Left renal cortex interstitium (tissue), 4 donors: ENCODE measurements around the gene KCNH6. TPM values are rescaled to one million over a fixed set of nuclear protein-coding genes. Genes with fewer than 3 reads are reported as not detected.

Experiments
- DNase-seq, 4 donors: peaks; one replicate each; pipeline ENCODE4 v3.0.0-alpha.2; 2013; ENCODE audit warnings: low read depth in 4 of 4, low spot score in 2 of 4, missing footprints in 1 of 4
- polyA plus RNA-seq, 4 donors: library from polyadenylated mRNA; unstranded; fragments of 120-200 nt; gene quantifications; one replicate each; pipeline ENCODE4 v1.2.1, GENCODE V29; 2013; ENCODE audit not compliant: insufficient read length in 4 of 4

The KCNH6 gene
- polyA plus RNA-seq, 4 donors: 1.4 to 2.7 (median 1.8) TPM

- DNase-seq: no peak
Measured at GRCh38 chr17:63483655-63484575, 39.2 kb upstream of the KCNH6 start.

DNA sequence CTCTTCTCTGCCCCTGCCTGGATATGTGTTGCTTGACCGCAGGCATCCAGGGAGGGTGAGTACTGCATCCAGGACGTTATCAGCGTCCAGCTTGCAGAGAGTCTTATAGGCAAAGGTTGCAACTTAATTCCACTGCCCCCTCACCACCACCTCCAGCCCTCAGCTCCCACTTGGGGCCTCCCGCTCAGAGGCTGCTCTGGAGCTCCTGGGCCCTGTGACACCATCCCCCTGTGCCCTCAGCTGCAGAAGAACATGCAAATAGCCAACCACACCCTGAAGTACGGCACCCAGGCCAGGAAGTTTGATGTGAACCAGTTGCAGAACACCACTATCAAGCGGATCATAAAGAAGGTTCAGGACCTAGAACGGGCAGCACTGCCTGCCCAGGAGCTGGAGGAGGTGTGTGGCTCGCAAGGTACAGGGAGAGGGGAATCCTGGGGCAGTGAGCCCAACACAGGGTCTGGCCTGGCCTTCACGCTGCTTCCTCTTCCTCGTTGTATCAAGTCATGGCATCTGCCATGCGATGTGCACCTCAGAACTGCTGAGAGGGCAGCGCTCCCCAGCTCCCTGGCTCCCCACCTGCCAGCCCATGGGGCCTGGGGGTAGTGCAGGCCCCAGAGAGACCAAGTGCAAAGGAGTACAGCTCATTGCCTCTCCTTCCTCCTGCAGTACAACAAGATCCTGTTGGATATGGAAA is 36.7 kb upstream of the KCNH6 start:
- DNase-seq: no peak

DNA sequence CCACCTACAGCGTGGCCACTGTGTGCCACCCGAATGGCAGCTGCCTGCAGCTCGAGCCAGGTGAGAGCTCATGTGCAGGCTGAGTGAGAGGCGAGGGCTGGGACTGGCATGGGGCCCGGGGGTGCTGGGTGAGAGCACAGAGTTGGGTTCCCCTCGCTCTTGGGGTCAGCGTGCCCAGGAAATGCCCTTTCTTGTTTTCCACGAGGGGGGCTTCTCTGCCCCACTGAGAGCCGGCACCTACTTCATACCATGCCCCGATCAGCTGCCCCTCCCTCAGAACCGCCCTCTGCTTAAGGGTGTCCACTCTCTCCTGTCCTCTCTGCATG is 36.2 kb upstream of the KCNH6 start:
- no peak for DNase-seq

- no peak for DNase-seq
Measured at GRCh38 chr17:63488851-63489250, 34.3 kb upstream of the KCNH6 start.

GRCh38 chr17:63489291-63489690 is 33.9 kb upstream of the KCNH6 start:
- DNase-seq: no peak

GRCh38 chr17:63490329-63490728 is 32.8 kb upstream of the KCNH6 start:
- DNase-seq: no peak

GRCh38 chr17:63490858-63491400 is 32.2 kb upstream of the KCNH6 start:
- no peak for DNase-seq

DNA sequence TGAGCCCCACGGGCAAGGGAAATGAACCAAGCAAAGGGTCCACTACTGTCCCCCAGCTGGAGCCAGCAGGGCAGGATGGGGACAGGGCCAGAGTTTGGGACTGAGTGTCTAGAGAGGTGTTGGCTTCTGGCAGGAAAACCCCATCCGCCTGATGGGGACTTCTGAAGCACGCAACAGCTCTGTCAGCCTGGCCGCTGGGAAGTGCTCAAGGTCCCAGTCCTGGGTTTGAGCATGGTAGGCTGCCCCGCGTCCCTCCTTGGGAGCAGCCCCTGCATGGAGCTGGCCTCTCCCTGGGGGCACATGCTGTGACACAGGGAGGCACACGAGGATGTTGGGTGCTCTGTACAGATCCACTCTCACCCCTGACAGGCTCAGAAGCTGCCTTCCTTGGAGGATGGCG is 31.7 kb upstream of the KCNH6 start:
- DNase-seq: no peak

DNA sequence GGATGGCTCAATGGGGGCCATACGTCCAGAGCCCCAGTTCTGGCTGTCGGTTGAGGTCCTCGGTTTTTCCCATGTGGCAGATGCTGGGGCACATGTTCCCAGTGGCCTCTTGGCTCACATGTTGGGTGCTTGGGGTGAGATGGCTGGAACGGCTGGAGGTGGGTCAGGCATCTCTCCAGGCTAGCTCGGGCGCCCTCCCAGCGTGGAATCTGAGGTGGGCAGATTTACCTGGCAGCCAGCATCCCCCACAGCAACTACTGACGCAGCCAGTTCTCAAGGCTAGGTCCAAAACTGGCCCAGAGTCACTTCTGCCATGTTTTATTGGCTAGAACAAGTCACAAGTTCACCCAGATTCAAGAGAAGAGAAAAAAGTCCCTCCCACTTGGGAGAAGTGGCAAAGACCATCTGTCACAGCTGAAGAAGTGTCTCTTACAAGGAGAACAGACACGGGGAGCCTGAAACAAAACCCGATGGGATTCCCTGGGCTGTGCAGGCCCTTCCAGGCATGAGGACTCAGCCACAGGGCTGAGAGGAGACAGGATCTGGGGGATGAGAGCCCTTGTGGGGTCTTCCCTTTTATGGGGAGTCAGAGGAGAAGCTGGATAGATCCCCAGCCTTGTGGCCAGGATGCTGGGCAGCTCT is 31.1 kb upstream of the KCNH6 start:
- DNase-seq: no peak

GRCh38 chr17:63492940-63493339 is 30.2 kb upstream of the KCNH6 start:
- DNase-seq: no peak

- no peak for DNase-seq
Measured at GRCh38 chr17:63493411-63493810, 29.7 kb upstream of the KCNH6 start.

DNA sequence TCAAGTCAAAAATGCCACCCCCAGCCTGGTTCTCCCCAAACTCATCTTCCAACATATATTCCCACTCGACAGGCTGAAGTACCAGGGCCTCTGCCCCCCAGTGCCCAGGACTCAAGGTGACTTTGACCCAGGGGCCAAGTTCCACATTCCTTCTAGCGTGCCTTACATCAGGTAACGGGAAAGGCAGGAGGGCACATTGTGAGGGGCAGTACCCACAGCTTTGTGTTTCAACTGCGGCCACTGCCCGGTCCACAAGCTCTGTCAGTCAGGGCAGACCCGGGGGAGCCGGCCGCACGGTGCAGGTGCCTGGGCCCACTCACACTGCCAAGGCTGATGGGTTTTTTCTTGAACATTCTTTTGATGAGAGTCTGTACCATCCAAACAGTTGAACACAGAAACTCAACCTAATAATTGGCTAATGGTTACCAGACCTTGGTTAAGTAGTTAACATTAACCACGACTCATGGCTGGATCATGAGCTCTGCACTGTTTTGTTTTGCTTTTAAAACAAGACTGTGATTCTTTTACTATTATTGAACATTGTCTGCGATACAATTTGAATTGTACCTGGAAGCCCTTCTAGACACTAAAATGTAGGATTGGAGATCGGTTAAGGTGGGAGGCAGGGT is 28.7 kb upstream of the KCNH6 start:
- DNase-seq: no peak

GRCh38 chr17:63495491-63495890 is 27.7 kb upstream of the KCNH6 start:
- no peak for DNase-seq

- DNase-seq: no peak
Measured at GRCh38 chr17:63496177-63496576, 27.0 kb upstream of the KCNH6 start.

- no peak for DNase-seq
Measured at GRCh38 chr17:63496663-63497400, 26.3 kb upstream of the KCNH6 start.

DNA sequence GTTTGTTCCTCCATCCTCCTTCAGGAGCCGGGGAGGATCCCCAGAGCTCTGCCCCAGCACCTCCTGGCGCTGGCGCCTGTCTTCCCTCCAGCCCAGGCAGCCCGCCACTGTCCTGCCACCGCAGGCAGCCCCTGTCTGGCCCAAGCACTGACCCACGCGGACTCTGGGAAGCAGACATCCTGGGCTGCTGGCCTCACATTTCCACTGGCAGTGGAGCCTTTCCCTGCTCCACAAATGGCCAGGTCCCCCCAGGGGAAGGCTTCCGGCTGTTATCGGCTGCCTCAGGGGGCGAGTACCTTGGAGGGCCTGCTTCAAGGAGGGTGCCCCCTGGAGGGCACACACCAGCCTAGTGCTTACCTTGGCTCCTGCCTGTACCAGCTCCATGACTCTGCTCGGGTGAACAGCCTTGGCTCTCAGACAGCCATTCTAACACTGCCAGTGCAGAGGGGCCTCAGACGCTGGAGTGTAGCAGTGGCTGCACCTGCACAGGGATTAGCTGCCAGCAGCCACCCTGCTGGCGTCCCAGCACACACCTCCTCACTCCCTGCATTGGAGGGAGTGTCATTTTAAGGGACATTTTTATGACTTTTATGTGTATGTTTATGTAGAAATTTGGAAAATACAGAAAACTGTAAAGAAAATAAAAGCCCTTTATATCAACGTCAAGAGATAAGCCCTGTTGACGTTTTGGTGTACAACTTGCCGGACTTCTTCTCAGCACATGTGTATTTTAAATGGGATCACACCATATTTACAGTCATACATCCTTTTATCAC is 25.3 kb upstream of the KCNH6 start:
- no peak for DNase-seq

DNA sequence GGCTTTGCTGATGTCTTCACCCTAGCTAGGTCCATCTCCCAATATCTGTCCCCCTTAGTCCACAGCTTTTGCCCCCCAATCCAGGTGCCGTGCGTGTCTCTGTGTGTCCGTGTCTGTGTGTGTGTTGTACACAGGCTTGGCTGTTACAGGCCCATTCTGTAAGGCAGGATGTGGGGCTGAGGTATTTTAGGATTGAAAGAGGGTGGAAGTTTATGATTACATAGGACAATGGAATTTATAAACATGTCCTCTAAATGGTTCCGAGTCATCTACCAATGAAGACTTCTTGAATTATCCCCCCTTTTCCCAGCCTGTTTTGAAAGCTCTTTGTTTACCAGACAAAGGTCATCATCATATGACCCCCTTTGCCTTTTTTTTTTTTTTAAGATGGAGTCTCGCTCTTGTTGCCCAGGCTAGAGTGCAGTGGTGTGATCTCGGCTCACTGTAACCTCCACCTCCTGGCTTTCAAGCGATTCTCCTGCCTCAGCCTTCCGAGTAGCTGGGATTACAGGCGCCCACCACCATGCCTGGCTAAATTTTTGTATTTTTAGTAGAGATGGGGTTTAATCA is 24.4 kb upstream of the KCNH6 start:
- DNase-seq: no peak

GRCh38 chr17:63500543-63501390 is 22.4 kb upstream of the KCNH6 start:
- DNase-seq: no peak
